Karpas-422 (cell line): Measurements from ENCODE around the gene EGFL7. TPM values are rescaled to one million over a fixed set of nuclear protein-coding genes. Genes with fewer than 3 reads are reported as not detected.
A peak's percentile ranks its signal among the peaks of the same experiment; 100 is the strongest.

ENCODE experiments used
- DNase-seq: peaks from one replicate; pipeline ENCODE4 v3.0.0-alpha.2; 2015
- H2AFZ ChIP-seq: fragments of 200-600 bp; sonication (generic); 2 replicates; pipeline ENCODE4 v1.6.1; 2014; ENCODE audit warnings: antibody characterized with exemption, low read length, mixed read lengths
- H3K27ac ChIP-seq: fragments of 200-600 bp; sonication (generic); 2 replicates; pipeline ENCODE4 v1.5.1; 2014; ENCODE audit warnings: mild to moderate bottlenecking, low read length, moderate library complexity
- H3K27me3 ChIP-seq: fragments of 200-600 bp; sonication (generic); 2 replicates; pipeline ENCODE4 v1.6.1; 2014; ENCODE audit warnings: low read length, mixed read lengths
- H3K36me3 ChIP-seq: fragments of 200-600 bp; sonication (generic); 2 replicates; pipeline ENCODE4 v1.6.1; 2014; ENCODE audit warnings: low read length, mixed read lengths; ENCODE audit not compliant: insufficient read depth
- H3K4me1 ChIP-seq: fragments of 200-600 bp; sonication (generic); 2 replicates; pipeline ENCODE4 v1.6.1; 2014; ENCODE audit warnings: mild to moderate bottlenecking, low read length, mixed read lengths
- H3K4me2 ChIP-seq: fragments of 200-600 bp; sonication (generic); 2 replicates; pipeline ENCODE4 v1.6.1; 2014; ENCODE audit warnings: low read length, low read depth, mild to moderate bottlenecking; ENCODE audit not compliant: poor library complexity, severe bottlenecking
- H3K4me3 ChIP-seq: fragments of 200-600 bp; sonication (generic); 2 replicates; pipeline ENCODE4 v1.5.1; 2014; ENCODE audit warnings: mild to moderate bottlenecking, antibody characterized with exemption, low read length, mixed read lengths
- H3K79me2 ChIP-seq: fragments of 200-600 bp; sonication (generic); 2 replicates; pipeline ENCODE4 v1.6.1; 2014; ENCODE audit warnings: mild to moderate bottlenecking, low read length, mixed read lengths
- H3K9ac ChIP-seq: fragments of 200-600 bp; sonication (generic); 2 replicates; pipeline ENCODE4 v1.6.0; 2014; ENCODE audit warnings: low read length
- H3K9me2 ChIP-seq: fragments of 200-600 bp; sonication (generic), shearing (Covaris generic); replicated peaks from 2 replicates; pipeline ENCODE4 v1.6.0; 2014; ENCODE audit warnings: mild to moderate bottlenecking, low read length, moderate library complexity; ENCODE audit not compliant: insufficient read depth
- H3K9me3 ChIP-seq: fragments of 300-700, 200-600 bp; sonication (generic); 2 replicates; pipeline ENCODE4 v1.6.1; 2014; ENCODE audit warnings: low read length, mixed read lengths
- H4K20me1 ChIP-seq: fragments of 200-600 bp; sonication (generic); 2 replicates; pipeline ENCODE4 v1.6.1; 2014; ENCODE audit warnings: mild to moderate bottlenecking, antibody characterized with exemption, low read length, low read depth; ENCODE audit not compliant: insufficient read depth
- small RNA-seq: library from RNA; depleted of rRNA; stranded (forward); fragments of <200 nt; gene quantifications from one replicate; pipeline ENCODE3, GENCODE V24; 2014
- total RNA-seq: library from RNA; depleted of rRNA; stranded (reverse); fragments of >200 nt; shearing (Covaris generic); gene quantifications from 2 replicates; pipeline ENCODE4 v1.2.3, GENCODE V29; 2014; ENCODE audit warnings: low replicate concordance; rRNA removed

EGFL7 gene
- total RNA-seq, 1 experiment from 2014 or later: not detected

GRCh38 chr9:136721339-136722092 is 58.8 kb downstream of the EGFL7 start:
- no peak overlapping the region for H3K4me3 ChIP-seq
- peaks cover 26% of the 10 kb centered on the region for H4K20me1 ChIP-seq
- H3K9me2 ChIP-seq: no peaks in the 10 kb centered on the region
- peaks cover 19% of the 10 kb centered on the region for H3K36me3 ChIP-seq
- H3K9ac ChIP-seq: no peak overlapping the region
- no peak overlapping the region for H3K4me2 ChIP-seq
- DNase-seq: peak; percentile 60
- H3K27me3 ChIP-seq: no peaks in the 10 kb centered on the region
- no peak overlapping the region for H3K27ac ChIP-seq
- peaks cover under 1% of the 10 kb centered on the region; the same call in 1 of the 2 replicates for H3K79me2 ChIP-seq
- H3K9me3 ChIP-seq: no peaks in the 10 kb centered on the region
- no peak overlapping the region for H2AFZ ChIP-seq
- H3K4me1 ChIP-seq: peaks cover 9% of the 10 kb centered on the region

Small RNAs within 50 kb of the gene (small RNA-seq; reads per million reads assigned to genes)
- 0.16 reads per million for gene MIR126

Other genes with a start within 250 kb of the EGFL7 start
- 8.0 and 10.4 TPM in 2 replicates for gene INPP5E, start 223.1 kb upstream of the EGFL7 start, total RNA-seq
- gene SEC16A, start 179.9 kb upstream of the EGFL7 start, total RNA-seq: 21.5 and 26.6 TPM in 2 replicates
- 4.3 and 15.0 TPM in 2 replicates for gene NOTCH1, start 116.9 kb upstream of the EGFL7 start, total RNA-seq
- 12.3 and 38.5 TPM in 2 replicates for gene AGPAT2, start 24.5 kb downstream of the EGFL7 start, total RNA-seq
- not detected in 2 replicates for gene DIPK1B, start 49.7 kb downstream of the EGFL7 start, total RNA-seq
- not detected in 2 replicates for gene LCN10, start 80.0 kb downstream of the EGFL7 start, total RNA-seq
- not detected in 2 replicates for gene LCN6, start 85.6 kb downstream of the EGFL7 start, total RNA-seq
- not detected in 2 replicates for gene LCN8, start 95.3 kb downstream of the EGFL7 start, total RNA-seq
- gene LCN15, start 101.6 kb downstream of the EGFL7 start, total RNA-seq: not detected in 2 replicates
- gene TMEM141, start 128.4 kb downstream of the EGFL7 start, total RNA-seq: 20.5 and 61.8 TPM in 2 replicates
- gene CCDC183, start 133.4 kb downstream of the EGFL7 start, total RNA-seq: 1.6 TPM in 1 of 2 replicates, not detected in the other
- 43.1 and 78.1 TPM in 2 replicates for gene RABL6, start 145.0 kb downstream of the EGFL7 start, total RNA-seq
- 1.9 and 5.0 TPM in 2 replicates for gene AJM1, start 179.6 kb downstream of the EGFL7 start, total RNA-seq
- 82.5 and 164 TPM in 2 replicates for gene PHPT1, start 186.5 kb downstream of the EGFL7 start, total RNA-seq
- gene MAMDC4, start 189.4 kb downstream of the EGFL7 start, total RNA-seq: 7.9 TPM in 2 replicates
- 152 and 302 TPM in 2 replicates for gene EDF1, start 203.4 kb downstream of the EGFL7 start, total RNA-seq
- 6.3 and 11.3 TPM in 2 replicates for gene TRAF2, start 223.6 kb downstream of the EGFL7 start, total RNA-seq